Astrocyte of the cerebellum (primary cell): ENCODE results near the gene IYD.

Experiments
- DNase-seq: peaks from one replicate; pipeline ENCODE4 v3.0.0-alpha.2; 2011; ENCODE audit warnings: low read depth
- H3K4me3 ChIP-seq: 2 replicates; pipeline ENCODE4 v1.5.1; 2011; ENCODE audit warnings: mild to moderate bottlenecking, low read depth, low read length, moderate library complexity
- CTCF ChIP-seq: IDR thresholded peaks from 2 replicates; pipeline ENCODE4 v1.5.1; 2012; ENCODE audit warnings: low read length, low read depth, moderate library complexity, mild to moderate bottlenecking; ENCODE audit errors: missing control alignments
- in situ Hi-C: cut with HindIII; loops from 2 replicates; pipeline ENCODE4 v1.10.0; 2017; ENCODE audit warnings: low sequenced_read_pairs

IYD gene

GRCh38 chr6:150453357-150453756 lies 84.5 kb downstream of the IYD start:
- no peak for DNase-seq

More at GRCh38 chr6:150453357-150453756, 84.5 kb downstream of the IYD start:
- H3K4me3 ChIP-seq: no peak overlapping the region
- TF ChIP-seq CTCF: no peak
- in situ Hi-C loops: no loop called here
